GM19467 (cell line): ENCODE results near the gene NAB2.
A peak's percentile ranks its signal among the peaks of the same experiment; 100 is the strongest.
"Not testable (repeated sequence)": the region's sequence is repeated elsewhere in the genome, so short reads cannot be mapped to it uniquely, and the experiment has no call there.

Source experiments
- ATAC-seq: cut with Tn5 transposase; IDR thresholded peaks from one replicate; pipeline ENCODE4 v1.9.1; 2021; ENCODE audit warnings: mild to moderate bottlenecking, moderate library complexity; ENCODE audit not compliant: unreplicated experiment

Gene NAB2

GRCh38 chr12:57088354-57089270 is at the start of gene NAB2:
Gene NAB2, plus strand, starts transcription at chr12:57089114. Its CDS starts 158 bp downstream, at chr12:57089272.
- ATAC-seq = peak; percentile 62

- ATAC-seq = no peak
Measured at GRCh38 chr12:57040211-57040610, 48.7 kb upstream of the NAB2 start.

- ATAC-seq = no peak
Measured at GRCh38 chr12:57040750-57041149, 48.2 kb upstream of the NAB2 start.

- no peak for ATAC-seq
Measured at GRCh38 chr12:57042695-57043094, 46.2 kb upstream of the NAB2 start.

- no peak for ATAC-seq
Measured at GRCh38 chr12:57044468-57044867, 44.4 kb upstream of the NAB2 start.

GRCh38 chr12:57044889-57045288 is 44.0 kb upstream of the NAB2 start:
- ATAC-seq = no peak

GRCh38 chr12:57046086-57046791 is 42.7 kb upstream of the NAB2 start:
- ATAC-seq = no peak

GRCh38 chr12:57046947-57047890 is 41.7 kb upstream of the NAB2 start:
- ATAC-seq = no peak

GRCh38 chr12:57047981-57048380 is 40.9 kb upstream of the NAB2 start:
- no peak for ATAC-seq

GRCh38 chr12:57048423-57049118 is 40.3 kb upstream of the NAB2 start:
- ATAC-seq = no peak

GRCh38 chr12:57049119-57049446 is 39.8 kb upstream of the NAB2 start:
- no peak for ATAC-seq

GRCh38 chr12:57049890-57050289 is 39.0 kb upstream of the NAB2 start, which contains the start of gene MYO1A:
Gene MYO1A, minus strand, starts transcription at chr12:57050129. Its CDS starts 1,806 bp downstream, at chr12:57048323.
- ATAC-seq = no peak

GRCh38 chr12:57051011-57051410 is 37.9 kb upstream of the NAB2 start:
- no peak for ATAC-seq

GRCh38 chr12:57053146-57053545 is 35.8 kb upstream of the NAB2 start:
- ATAC-seq = not testable (repeated sequence)

- not testable (repeated sequence) for ATAC-seq
Measured at GRCh38 chr12:57053901-57054300, 35.0 kb upstream of the NAB2 start.

GRCh38 chr12:57055824-57056223 is 33.1 kb upstream of the NAB2 start:
- ATAC-seq = no peak

- no peak for ATAC-seq
Measured at GRCh38 chr12:57057067-57057751, 31.7 kb upstream of the NAB2 start.

- no peak for ATAC-seq
Measured at GRCh38 chr12:57058454-57058853, 30.5 kb upstream of the NAB2 start.

- ATAC-seq = peak; percentile 65
Measured at GRCh38 chr12:57063991-57064685, 24.8 kb upstream of the NAB2 start.
